Calu3 (cell line): ENCODE data around the gene SNX21. TPM values are rescaled to one million over a fixed set of nuclear protein-coding genes. Genes with fewer than 3 reads are reported as not detected.

Source experiments
- BruUV-seq: library from RNA; stranded (reverse); fragments of 400-500 nt; replicated peaks from 2 replicates; lab custom pipeline; 2021; lab: Mats Ljungman, UMichigan
- CTCF ChIA-PET: fragments of 300-600 bp; sonication (Branson Sonifier 250); formaldehyde crosslinking; loops from one replicate; lab custom pipeline; 2022; ENCODE audit warnings: antibody characterized with exemption; lab: Charles Lee
- DNase-seq: peaks from one replicate; pipeline ENCODE4 v3.0.0; 2022
- H3K27ac Mint-ChIP-seq: one replicate; pipeline ENCODE4 v1.8.0; 2022; ENCODE audit warnings: mixed read lengths; ENCODE audit not compliant: unreplicated experiment
- H3K27me3 Mint-ChIP-seq: one replicate; pipeline ENCODE4 v1.8.0; 2022; ENCODE audit warnings: mixed read lengths; ENCODE audit not compliant: unreplicated experiment
- H3K36me3 Mint-ChIP-seq: one replicate; pipeline ENCODE4 v1.8.0; 2022; ENCODE audit warnings: mild to moderate bottlenecking, moderate library complexity, mixed read lengths; ENCODE audit not compliant: insufficient read depth, unreplicated experiment
- H3K4me1 Mint-ChIP-seq: one replicate; pipeline ENCODE4 v1.8.0; 2022; ENCODE audit warnings: mild to moderate bottlenecking, low read depth, mixed read lengths; ENCODE audit not compliant: unreplicated experiment
- H3K4me3 Mint-ChIP-seq: one replicate; pipeline ENCODE4 v1.8.0; 2022; ENCODE audit warnings: mild to moderate bottlenecking, low read depth, moderate library complexity, mixed read lengths; ENCODE audit not compliant: unreplicated experiment
- H3K9me3 Mint-ChIP-seq: one replicate; pipeline ENCODE4 v1.8.0; 2022; ENCODE audit warnings: low read depth, mixed read lengths; ENCODE audit not compliant: unreplicated experiment
- CTCF ChIP-seq: fragments of 200-600 bp; IDR thresholded peaks from one replicate; pipeline ENCODE4 v1.8.0; 2022; ENCODE audit warnings: antibody characterized with exemption; ENCODE audit not compliant: unreplicated experiment
- intact Hi-C: fragments of 100-400 bp; cut with micrococcal nuclease; formaldehyde crosslinking; loops from one replicate; pipeline ENCODE4 v1.10.0; 2022; ENCODE audit not compliant: unreplicated experiment
- total RNA-seq: library from RNA; stranded (reverse); gene quantifications from 2 replicates; pipeline ENCODE4 v1.2.3, GENCODE V29; 2022

SNX21 gene
- total RNA-seq, 1 experiment from 2014 or later: 8.7 TPM

- no peak overlapping the region for H3K27ac Mint-ChIP-seq
- DNase-seq: no peak
- H3K27me3 Mint-ChIP-seq: no peaks in the 10 kb centered on the region
- H3K9me3 Mint-ChIP-seq: no peaks in the 10 kb centered on the region
- no peaks in the 10 kb centered on the region for H3K4me1 Mint-ChIP-seq
- intact Hi-C loops: no loop called here
- CTCF ChIA-PET: no interaction called here
- no peak for TF ChIP-seq CTCF
- no TSS peak for BruUV-seq
- H3K36me3 Mint-ChIP-seq: peaks cover 22% of the 10 kb centered on the region
- H3K4me3 Mint-ChIP-seq: no peak overlapping the region
Measured at GRCh38 chr20:45848969-45849582, 15.5 kb downstream of the SNX21 start.

- H3K9me3 Mint-ChIP-seq: no peaks in the 10 kb centered on the region
- H3K27me3 Mint-ChIP-seq: no peaks in the 10 kb centered on the region
- H3K36me3 Mint-ChIP-seq: peaks cover 14% of the 10 kb centered on the region
- intact Hi-C loops: no loop called here
- H3K4me3 Mint-ChIP-seq: no peak overlapping the region
- BruUV-seq: no TSS peak
- TF ChIP-seq CTCF: no peak
- CTCF ChIA-PET: no interaction called here
- no peaks in the 10 kb centered on the region for H3K4me1 Mint-ChIP-seq
- H3K27ac Mint-ChIP-seq: no peak overlapping the region
- DNase-seq: no peak
Measured at GRCh38 chr20:45850238-45850637, 16.6 kb downstream of the SNX21 start.

- no TSS peak for BruUV-seq
- Mint-ChIP-seq H3K4me3 (no peak overlapping the region), H3K27ac (no peak overlapping the region), H3K4me1 (no peaks in the 10 kb centered on the region), H3K36me3 (peaks cover 8% of the 10 kb centered on the region), H3K9me3 (no peaks in the 10 kb centered on the region), H3K27me3 (no peaks in the 10 kb centered on the region)
- CTCF ChIA-PET: no interaction called here
- no peak for TF ChIP-seq CTCF
- intact Hi-C loops: no loop called here
- no peak for DNase-seq
Measured at GRCh38 chr20:45850926-45851325, 17.3 kb downstream of the SNX21 start.

GRCh38 chr20:45851501-45851900 lies 17.9 kb downstream of the SNX21 start:
- H3K4me1 Mint-ChIP-seq: no peaks in the 10 kb centered on the region
- intact Hi-C loops: no loop called here
- CTCF ChIA-PET: interaction anchor here (0.7 kb wide), 1 partner anchor 567 kb away, joined by 3 read pairs; no protein-coding TSS in a partner anchor
- no peak overlapping the region for H3K4me3 Mint-ChIP-seq
- no peak overlapping the region for H3K27ac Mint-ChIP-seq
- BruUV-seq: no TSS peak
- peaks cover 8% of the 10 kb centered on the region for H3K36me3 Mint-ChIP-seq
- no peak for DNase-seq
- H3K9me3 Mint-ChIP-seq: no peaks in the 10 kb centered on the region
- no peak for TF ChIP-seq CTCF
- no peaks in the 10 kb centered on the region for H3K27me3 Mint-ChIP-seq
